HEK293 (cell line): ENCODE measurements around the gene EXOSC6.

ENCODE experiments used
- FEZF1 ChIP-seq: fragments of 450-650 bp; formaldehyde crosslinking; IDR thresholded peaks from 2 replicates; pipeline ENCODE4 v1.5.1; 2016; ENCODE audit warnings: missing biosample characterization, missing genetic modification characterization
- GLIS2 ChIP-seq: fragments of 450-650 bp; formaldehyde crosslinking; IDR thresholded peaks from 2 replicates; pipeline ENCODE4 v1.5.1; 2016; ENCODE audit warnings: missing biosample characterization, missing genetic modification characterization
- KLF1 ChIP-seq: fragments of 450-650 bp; formaldehyde crosslinking; IDR thresholded peaks from 2 replicates; pipeline ENCODE4 v1.5.1; 2016; ENCODE audit warnings: missing biosample characterization, missing genetic modification characterization
- KLF16 ChIP-seq: fragments of 450-650 bp; formaldehyde crosslinking; IDR thresholded peaks from 2 replicates; pipeline ENCODE4 v1.5.1; 2017; ENCODE audit warnings: missing biosample characterization, missing genetic modification characterization
- KLF9 ChIP-seq: fragments of 450-650 bp; formaldehyde crosslinking; IDR thresholded peaks from 2 replicates; pipeline ENCODE4 v1.5.1; 2016; ENCODE audit warnings: missing biosample characterization, missing genetic modification characterization, low read depth
- SALL2 ChIP-seq: fragments of 450-650 bp; formaldehyde crosslinking; IDR thresholded peaks from 2 replicates; pipeline ENCODE4 v1.5.0; 2017; ENCODE audit warnings: missing biosample characterization, mild to moderate bottlenecking, missing genetic modification characterization, borderline replicate concordance
- SP2 ChIP-seq: fragments of 450-650 bp; formaldehyde crosslinking; IDR thresholded peaks from 2 replicates; pipeline ENCODE4 v1.5.1; 2016; ENCODE audit warnings: missing biosample characterization, missing genetic modification characterization
- SP3 ChIP-seq: fragments of 450-650 bp; formaldehyde crosslinking; IDR thresholded peaks from 2 replicates; pipeline ENCODE4 v1.5.1; 2016; ENCODE audit warnings: missing biosample characterization, missing genetic modification characterization
- YY2 ChIP-seq: fragments of 450-650 bp; formaldehyde crosslinking; IDR thresholded peaks from 2 replicates; pipeline ENCODE4 v1.5.1; 2016; ENCODE audit warnings: missing biosample characterization, missing genetic modification characterization
- ZBTB48 ChIP-seq: fragments of 450-650 bp; formaldehyde crosslinking; IDR thresholded peaks from 2 replicates; pipeline ENCODE4 v1.5.1; 2016; ENCODE audit warnings: missing biosample characterization, missing genetic modification characterization
- ZIC2 ChIP-seq: fragments of 450-650 bp; formaldehyde crosslinking; IDR thresholded peaks from 2 replicates; pipeline ENCODE4 v1.5.1; 2016; ENCODE audit warnings: missing biosample characterization, missing genetic modification characterization
- ZNF24 ChIP-seq: fragments of 450-650 bp; formaldehyde crosslinking; IDR thresholded peaks from 2 replicates; pipeline ENCODE4 v1.5.1; 2016; ENCODE audit warnings: missing biosample characterization, missing genetic modification characterization
- ZNF274 ChIP-seq, 2 experiments: fragments of 200-500 bp in 1 of 2; fragments of 450-650 bp in 1 of 2; sonication (Bioruptor generic) in 1 of 2; formaldehyde crosslinking in 1 of 2; IDR thresholded peaks; 2 replicates each; pipeline versions ENCODE4 v1.5.1 to v1.6.1; 2014 to 2016; ENCODE audit warnings: borderline replicate concordance in 1 of 2, inconsistent platforms in 1 of 2, low read length in 1 of 2, missing biosample characterization in 1 of 2, missing genetic modification characterization in 1 of 2
- ZNF416 ChIP-seq: fragments of 450-650 bp; formaldehyde crosslinking; IDR thresholded peaks from 2 replicates; pipeline ENCODE4 v1.5.1; 2016; ENCODE audit warnings: missing biosample characterization, missing genetic modification characterization
- ZNF433 ChIP-seq: fragments of 450-650 bp; formaldehyde crosslinking; IDR thresholded peaks from 2 replicates; pipeline ENCODE4 v1.5.1; 2016; ENCODE audit warnings: missing biosample characterization, missing genetic modification characterization, low read depth
- ZNF521 ChIP-seq: fragments of 450-650 bp; formaldehyde crosslinking; IDR thresholded peaks from 2 replicates; pipeline ENCODE4 v1.5.1; 2017; ENCODE audit warnings: missing biosample characterization, mild to moderate bottlenecking, missing genetic modification characterization
- ZNF561 ChIP-seq: fragments of 450-650 bp; IDR thresholded peaks from 2 replicates; pipeline ENCODE4 v1.5.1; 2018; ENCODE audit warnings: missing biosample characterization, missing genetic modification characterization, borderline replicate concordance
- ZNF571 ChIP-seq: fragments of 450-650 bp; formaldehyde crosslinking; IDR thresholded peaks from 2 replicates; pipeline ENCODE4 v1.5.0; 2017; ENCODE audit warnings: missing biosample characterization, missing genetic modification characterization
- ZNF629 ChIP-seq: fragments of 450-650 bp; formaldehyde crosslinking; IDR thresholded peaks from 2 replicates; pipeline ENCODE4 v1.5.1; 2017; ENCODE audit warnings: missing biosample characterization, missing genetic modification characterization
- ZSCAN16 ChIP-seq: fragments of 450-650 bp; formaldehyde crosslinking; IDR thresholded peaks from 2 replicates; pipeline ENCODE4 v1.5.1; 2016; ENCODE audit warnings: missing biosample characterization, missing genetic modification characterization
- TF ChIP-seq, protein P1 (sequence below): fragments of 450-650 bp; formaldehyde crosslinking; IDR thresholded peaks from 2 replicates; pipeline ENCODE4 v1.5.1; 2016; ENCODE audit warnings: missing biosample characterization, missing genetic modification characterization
- TF ChIP-seq, protein P2 (sequence below): fragments of 450-650 bp; formaldehyde crosslinking; IDR thresholded peaks from 2 replicates; pipeline ENCODE4 v1.5.1; 2016; ENCODE audit warnings: missing biosample characterization, missing genetic modification characterization, borderline replicate concordance
- TF ChIP-seq, protein P3 (sequence below): sonication (generic); formaldehyde crosslinking; IDR thresholded peaks from 2 replicates; pipeline ENCODE4 v1.8.1; 2022; ENCODE audit warnings: mild to moderate bottlenecking, moderate library complexity, missing genetic modification reagents
- TF ChIP-seq, protein P4 (sequence below): fragments of 450-650 bp; formaldehyde crosslinking; IDR thresholded peaks from 2 replicates; pipeline ENCODE4 v1.5.1; 2017; ENCODE audit warnings: missing biosample characterization, missing genetic modification characterization
- TF ChIP-seq, protein P5 (sequence below): fragments of 450-650 bp; formaldehyde crosslinking; IDR thresholded peaks from 2 replicates; pipeline ENCODE4 v1.5.1; 2016; ENCODE audit warnings: missing biosample characterization, missing genetic modification characterization

Gene EXOSC6

DNA sequence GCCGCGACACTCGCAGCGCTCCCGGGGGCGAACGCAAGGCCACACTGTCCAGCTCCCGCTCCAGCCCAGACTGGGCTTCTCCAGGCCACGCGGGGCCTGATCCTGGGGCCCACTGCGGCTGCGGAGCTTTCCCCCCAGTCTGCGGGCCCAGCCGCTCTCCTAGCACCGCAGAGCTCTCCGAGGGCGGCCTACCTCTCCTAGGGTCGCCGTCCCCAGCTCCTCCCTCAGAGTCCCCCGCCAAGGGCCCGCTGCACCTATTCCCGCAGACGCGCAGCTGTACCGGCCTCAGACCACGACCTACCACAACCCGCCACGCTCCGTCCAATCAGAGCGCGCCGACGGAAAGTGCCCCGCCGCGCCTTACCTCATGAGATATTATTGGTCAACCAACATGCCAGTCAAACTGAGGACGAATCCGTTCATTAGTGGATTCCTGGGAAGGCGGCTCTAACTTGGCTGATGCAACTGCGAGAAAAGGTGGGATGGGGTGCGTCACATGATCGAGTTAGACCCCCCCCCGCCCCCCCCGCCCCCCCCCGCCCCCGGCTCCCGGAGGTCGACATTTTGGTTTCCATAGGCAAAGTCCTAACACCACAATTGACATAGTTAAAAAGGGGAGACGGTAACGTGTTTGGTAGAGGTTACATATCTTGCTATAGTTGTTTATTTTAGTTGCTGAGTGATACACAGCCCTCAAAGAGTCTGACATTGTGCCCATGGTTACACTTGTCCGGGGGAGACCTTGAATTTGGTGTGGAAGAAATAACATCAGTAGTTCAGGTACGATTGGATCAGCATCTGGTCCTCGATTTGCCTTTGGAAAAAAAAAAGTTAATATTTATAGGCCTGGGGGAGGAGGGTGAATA is 37.7 kb upstream of the EXOSC6 start, which contains the start of gene AARS1 (continued):
- TF ChIP-seq, protein P1, sequence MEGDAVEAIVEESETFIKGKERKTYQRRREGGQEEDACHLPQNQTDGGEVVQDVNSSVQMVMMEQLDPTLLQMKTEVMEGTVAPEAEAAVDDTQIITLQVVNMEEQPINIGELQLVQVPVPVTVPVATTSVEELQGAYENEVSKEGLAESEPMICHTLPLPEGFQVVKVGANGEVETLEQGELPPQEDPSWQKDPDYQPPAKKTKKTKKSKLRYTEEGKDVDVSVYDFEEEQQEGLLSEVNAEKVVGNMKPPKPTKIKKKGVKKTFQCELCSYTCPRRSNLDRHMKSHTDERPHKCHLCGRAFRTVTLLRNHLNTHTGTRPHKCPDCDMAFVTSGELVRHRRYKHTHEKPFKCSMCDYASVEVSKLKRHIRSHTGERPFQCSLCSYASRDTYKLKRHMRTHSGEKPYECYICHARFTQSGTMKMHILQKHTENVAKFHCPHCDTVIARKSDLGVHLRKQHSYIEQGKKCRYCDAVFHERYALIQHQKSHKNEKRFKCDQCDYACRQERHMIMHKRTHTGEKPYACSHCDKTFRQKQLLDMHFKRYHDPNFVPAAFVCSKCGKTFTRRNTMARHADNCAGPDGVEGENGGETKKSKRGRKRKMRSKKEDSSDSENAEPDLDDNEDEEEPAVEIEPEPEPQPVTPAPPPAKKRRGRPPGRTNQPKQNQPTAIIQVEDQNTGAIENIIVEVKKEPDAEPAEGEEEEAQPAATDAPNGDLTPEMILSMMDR (tag by site-specific recombination): peak; percentile 21; the same call in 1 of the 2 replicates
- no peak for TF ChIP-seq ZNF571
- TF ChIP-seq ZNF561 (tag by site-specific recombination): peak; percentile 27
- TF ChIP-seq, protein P2, sequence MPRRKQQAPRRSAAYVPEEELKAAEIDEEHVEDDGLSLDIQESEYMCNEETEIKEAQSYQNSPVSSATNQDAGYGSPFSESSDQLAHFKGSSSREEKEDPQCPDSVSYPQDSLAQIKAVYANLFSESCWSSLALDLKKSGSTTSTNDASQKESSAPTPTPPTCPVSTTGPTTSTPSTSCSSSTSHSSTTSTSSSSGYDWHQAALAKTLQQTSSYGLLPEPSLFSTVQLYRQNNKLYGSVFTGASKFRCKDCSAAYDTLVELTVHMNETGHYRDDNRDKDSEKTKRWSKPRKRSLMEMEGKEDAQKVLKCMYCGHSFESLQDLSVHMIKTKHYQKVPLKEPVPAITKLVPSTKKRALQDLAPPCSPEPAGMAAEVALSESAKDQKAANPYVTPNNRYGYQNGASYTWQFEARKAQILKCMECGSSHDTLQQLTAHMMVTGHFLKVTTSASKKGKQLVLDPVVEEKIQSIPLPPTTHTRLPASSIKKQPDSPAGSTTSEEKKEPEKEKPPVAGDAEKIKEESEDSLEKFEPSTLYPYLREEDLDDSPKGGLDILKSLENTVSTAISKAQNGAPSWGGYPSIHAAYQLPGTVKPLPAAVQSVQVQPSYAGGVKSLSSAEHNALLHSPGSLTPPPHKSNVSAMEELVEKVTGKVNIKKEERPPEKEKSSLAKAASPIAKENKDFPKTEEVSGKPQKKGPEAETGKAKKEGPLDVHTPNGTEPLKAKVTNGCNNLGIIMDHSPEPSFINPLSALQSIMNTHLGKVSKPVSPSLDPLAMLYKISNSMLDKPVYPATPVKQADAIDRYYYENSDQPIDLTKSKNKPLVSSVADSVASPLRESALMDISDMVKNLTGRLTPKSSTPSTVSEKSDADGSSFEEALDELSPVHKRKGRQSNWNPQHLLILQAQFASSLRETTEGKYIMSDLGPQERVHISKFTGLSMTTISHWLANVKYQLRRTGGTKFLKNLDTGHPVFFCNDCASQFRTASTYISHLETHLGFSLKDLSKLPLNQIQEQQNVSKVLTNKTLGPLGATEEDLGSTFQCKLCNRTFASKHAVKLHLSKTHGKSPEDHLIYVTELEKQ (tag by site-specific recombination): peak; percentile 19; the same call in 1 of the 2 replicates
- peak; percentile 50; the same call in 1 of the 2 replicates for TF ChIP-seq YY2 (tag by site-specific recombination)
- peak; percentile 97 for TF ChIP-seq SP2 (tag by site-specific recombination)
- TF ChIP-seq ZSCAN16 (tag by site-specific recombination): peak; percentile 52; the same call in 1 of the 2 replicates
- TF ChIP-seq SP3 (tag by site-specific recombination): peak; percentile 55; the same call in 1 of the 2 replicates
- peak; percentile 32; the same call in 1 of the 2 replicates for TF ChIP-seq KLF9 (tag by site-specific recombination)
- TF ChIP-seq KLF1 (tag by site-specific recombination): peak; percentile 24; the same call in 1 of the 2 replicates
- TF ChIP-seq ZNF274 (IDR thresholded peaks at IDR 0.05; ENCODE audit: low read length): no peak
- no peak for TF ChIP-seq ZNF274 (tag by site-specific recombination; IDR thresholded peaks at IDR 0.05; ENCODE audit: borderline replicate concordance)
- TF ChIP-seq, protein P3, sequence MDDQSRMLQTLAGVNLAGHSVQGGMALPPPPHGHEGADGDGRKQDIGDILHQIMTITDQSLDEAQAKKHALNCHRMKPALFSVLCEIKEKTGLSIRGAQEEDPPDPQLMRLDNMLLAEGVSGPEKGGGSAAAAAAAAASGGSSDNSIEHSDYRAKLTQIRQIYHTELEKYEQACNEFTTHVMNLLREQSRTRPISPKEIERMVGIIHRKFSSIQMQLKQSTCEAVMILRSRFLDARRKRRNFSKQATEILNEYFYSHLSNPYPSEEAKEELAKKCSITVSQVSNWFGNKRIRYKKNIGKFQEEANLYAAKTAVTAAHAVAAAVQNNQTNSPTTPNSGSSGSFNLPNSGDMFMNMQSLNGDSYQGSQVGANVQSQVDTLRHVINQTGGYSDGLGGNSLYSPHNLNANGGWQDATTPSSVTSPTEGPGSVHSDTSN: peak; percentile 99
- TF ChIP-seq ZNF629 (tag by site-specific recombination): peak; percentile 55
- TF ChIP-seq SALL2: no peak
- TF ChIP-seq ZBTB48 (tag by site-specific recombination): 0 out of 2 replicates have a peak, but pooled peaks have one; percentile 40
- TF ChIP-seq GLIS2 (tag by site-specific recombination): peak; percentile 97
- TF ChIP-seq ZNF521 (tag by site-specific recombination): no peak
- peak; percentile 65 for TF ChIP-seq ZIC2
- TF ChIP-seq, protein P4, sequence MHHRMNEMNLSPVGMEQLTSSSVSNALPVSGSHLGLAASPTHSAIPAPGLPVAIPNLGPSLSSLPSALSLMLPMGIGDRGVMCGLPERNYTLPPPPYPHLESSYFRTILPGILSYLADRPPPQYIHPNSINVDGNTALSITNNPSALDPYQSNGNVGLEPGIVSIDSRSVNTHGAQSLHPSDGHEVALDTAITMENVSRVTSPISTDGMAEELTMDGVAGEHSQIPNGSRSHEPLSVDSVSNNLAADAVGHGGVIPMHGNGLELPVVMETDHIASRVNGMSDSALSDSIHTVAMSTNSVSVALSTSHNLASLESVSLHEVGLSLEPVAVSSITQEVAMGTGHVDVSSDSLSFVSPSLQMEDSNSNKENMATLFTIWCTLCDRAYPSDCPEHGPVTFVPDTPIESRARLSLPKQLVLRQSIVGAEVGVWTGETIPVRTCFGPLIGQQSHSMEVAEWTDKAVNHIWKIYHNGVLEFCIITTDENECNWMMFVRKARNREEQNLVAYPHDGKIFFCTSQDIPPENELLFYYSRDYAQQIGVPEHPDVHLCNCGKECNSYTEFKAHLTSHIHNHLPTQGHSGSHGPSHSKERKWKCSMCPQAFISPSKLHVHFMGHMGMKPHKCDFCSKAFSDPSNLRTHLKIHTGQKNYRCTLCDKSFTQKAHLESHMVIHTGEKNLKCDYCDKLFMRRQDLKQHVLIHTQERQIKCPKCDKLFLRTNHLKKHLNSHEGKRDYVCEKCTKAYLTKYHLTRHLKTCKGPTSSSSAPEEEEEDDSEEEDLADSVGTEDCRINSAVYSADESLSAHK: 0 out of 2 replicates have a peak, but pooled peaks have one; percentile 16
- peak; percentile 38; the same call in 1 of the 2 replicates for TF ChIP-seq FEZF1 (tag by site-specific recombination)
- no peak for TF ChIP-seq ZNF416 (tag by site-specific recombination)
- TF ChIP-seq ZNF24: no peak
- TF ChIP-seq, protein P5, sequence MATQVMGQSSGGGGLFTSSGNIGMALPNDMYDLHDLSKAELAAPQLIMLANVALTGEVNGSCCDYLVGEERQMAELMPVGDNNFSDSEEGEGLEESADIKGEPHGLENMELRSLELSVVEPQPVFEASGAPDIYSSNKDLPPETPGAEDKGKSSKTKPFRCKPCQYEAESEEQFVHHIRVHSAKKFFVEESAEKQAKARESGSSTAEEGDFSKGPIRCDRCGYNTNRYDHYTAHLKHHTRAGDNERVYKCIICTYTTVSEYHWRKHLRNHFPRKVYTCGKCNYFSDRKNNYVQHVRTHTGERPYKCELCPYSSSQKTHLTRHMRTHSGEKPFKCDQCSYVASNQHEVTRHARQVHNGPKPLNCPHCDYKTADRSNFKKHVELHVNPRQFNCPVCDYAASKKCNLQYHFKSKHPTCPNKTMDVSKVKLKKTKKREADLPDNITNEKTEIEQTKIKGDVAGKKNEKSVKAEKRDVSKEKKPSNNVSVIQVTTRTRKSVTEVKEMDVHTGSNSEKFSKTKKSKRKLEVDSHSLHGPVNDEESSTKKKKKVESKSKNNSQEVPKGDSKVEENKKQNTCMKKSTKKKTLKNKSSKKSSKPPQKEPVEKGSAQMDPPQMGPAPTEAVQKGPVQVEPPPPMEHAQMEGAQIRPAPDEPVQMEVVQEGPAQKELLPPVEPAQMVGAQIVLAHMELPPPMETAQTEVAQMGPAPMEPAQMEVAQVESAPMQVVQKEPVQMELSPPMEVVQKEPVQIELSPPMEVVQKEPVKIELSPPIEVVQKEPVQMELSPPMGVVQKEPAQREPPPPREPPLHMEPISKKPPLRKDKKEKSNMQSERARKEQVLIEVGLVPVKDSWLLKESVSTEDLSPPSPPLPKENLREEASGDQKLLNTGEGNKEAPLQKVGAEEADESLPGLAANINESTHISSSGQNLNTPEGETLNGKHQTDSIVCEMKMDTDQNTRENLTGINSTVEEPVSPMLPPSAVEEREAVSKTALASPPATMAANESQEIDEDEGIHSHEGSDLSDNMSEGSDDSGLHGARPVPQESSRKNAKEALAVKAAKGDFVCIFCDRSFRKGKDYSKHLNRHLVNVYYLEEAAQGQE (tag by site-specific recombination): no peak
- TF ChIP-seq KLF16 (tag by site-specific recombination): peak; percentile 90
- no peak for TF ChIP-seq ZNF433 (tag by site-specific recombination)
